NCI-H2107 treated with DMSO at 0.1 percent for 48 hours (cell line): ENCODE data around the gene IL10RB.

Experiments used
- DNase-seq: peaks from one replicate; lab custom pipeline; 2025; ENCODE audit not compliant: unreplicated experiment; lab: John Stamatoyannopoulos, UW

Gene IL10RB

DNA sequence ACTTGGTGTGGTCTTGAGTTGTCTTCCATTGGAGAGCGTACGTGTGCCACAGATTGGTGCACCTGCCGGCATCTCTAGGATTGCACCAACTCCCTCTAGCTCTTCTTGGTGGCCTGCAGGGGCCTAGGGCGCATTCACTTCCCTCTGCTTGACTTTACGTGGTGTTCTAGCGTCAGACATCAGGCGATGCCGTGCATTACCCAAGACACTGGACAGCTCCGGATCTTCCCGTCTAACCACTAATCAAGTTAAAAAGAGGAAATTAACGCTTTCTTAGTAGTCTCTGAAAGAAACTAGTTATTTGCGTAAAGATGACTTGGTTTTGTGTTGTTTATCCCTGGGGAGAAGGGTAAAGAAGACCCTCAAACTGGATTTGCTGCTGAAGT is 510 bp upstream of the IL10RB start:
- no peak for DNase-seq

DNA sequence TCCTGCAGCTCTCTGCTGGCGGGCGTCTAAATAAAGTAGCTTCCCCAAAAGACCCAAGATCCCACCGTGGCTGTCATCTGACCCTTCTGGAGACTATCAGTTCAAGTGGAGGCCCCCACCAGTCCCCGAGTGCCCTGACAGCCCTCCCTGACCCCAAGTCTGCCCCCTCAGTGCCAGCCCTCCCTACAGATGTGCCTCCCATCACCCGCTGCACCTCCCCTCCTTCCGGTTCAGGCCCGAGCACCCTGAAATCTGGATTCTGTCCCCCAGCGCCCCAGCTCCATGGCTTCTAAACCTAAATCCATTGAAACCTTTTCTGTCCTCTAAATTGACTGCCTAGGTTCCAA is 595 bp downstream of the IL10RB start:
- no peak for DNase-seq

DNA sequence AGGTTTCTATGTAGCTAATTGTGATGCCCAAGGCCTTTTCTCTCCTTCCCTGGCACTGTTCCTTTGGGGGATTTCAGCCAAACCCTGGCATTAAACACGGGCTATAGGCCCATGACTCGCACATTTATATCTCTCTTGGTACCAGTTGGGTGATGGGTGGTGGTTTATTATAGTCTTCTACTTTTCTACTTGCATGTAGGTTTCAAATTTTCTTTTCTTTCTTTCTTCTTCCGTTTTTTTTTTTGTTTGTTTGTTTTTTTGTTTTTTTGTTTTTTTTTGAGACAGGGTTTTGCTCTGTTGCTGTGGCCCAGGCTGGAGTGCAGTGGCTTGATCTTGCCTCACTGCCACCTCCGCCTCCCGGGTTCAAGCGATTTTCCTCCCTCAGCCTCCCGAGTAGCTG is 1.1 kb downstream of the IL10RB start:
- no peak for DNase-seq

DNA sequence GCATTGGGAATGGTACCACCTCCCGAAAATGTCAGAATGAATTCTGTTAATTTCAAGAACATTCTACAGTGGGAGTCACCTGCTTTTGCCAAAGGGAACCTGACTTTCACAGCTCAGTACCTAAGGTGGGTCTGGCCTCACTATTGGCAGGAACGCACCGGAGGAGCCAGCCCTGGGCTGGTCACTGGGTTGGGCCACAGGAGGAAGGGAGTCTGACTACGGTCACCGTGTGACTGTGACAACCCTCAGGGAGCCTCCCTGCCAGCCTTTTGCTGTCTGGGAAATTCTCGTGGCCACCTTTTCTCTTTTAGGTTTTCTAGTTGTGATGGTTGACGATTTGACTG is 2.2 kb downstream of the IL10RB start:
- no peak for DNase-seq

DNA sequence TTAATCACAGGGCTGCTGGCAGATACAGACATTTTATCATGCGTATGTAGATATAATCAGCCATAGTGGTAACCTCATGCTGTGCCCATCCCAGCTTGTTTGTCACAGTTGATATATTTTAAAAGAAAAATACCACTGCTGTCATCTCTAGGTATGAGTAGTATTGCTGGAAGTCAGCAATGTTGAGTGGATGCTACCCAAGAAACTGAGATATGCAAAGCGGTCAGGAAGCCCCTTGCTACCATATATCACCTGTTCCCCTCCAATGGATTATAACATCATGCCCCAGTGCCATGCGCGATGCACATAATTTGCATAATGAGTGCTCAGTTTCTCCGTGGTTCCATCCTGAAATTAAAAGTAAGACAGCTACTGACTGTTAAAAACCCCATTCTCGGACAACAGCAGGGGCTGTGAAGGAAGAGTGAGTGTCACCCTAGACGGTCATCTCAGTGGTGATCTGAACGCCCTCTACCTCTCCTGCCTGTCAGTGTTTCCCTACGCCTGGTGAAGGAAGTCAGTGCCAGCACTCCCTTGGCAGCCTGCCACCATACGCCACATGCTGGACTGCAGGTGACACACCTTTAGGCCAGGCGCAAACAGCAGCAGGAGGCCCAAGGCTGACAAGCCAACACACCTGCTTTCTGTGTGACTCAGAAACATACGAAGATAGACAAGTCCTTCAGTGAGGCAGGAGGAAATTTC is 2.7 kb downstream of the IL10RB start:
- DNase-seq = peak; percentile 64

GRCh38 chr21:33270986-33271385 is 4.8 kb downstream of the IL10RB start:
- no peak for DNase-seq

- DNase-seq = no peak
These were observed 6.9 kb downstream of the IL10RB start for GRCh38 chr21:33273044-33273443.

DNA sequence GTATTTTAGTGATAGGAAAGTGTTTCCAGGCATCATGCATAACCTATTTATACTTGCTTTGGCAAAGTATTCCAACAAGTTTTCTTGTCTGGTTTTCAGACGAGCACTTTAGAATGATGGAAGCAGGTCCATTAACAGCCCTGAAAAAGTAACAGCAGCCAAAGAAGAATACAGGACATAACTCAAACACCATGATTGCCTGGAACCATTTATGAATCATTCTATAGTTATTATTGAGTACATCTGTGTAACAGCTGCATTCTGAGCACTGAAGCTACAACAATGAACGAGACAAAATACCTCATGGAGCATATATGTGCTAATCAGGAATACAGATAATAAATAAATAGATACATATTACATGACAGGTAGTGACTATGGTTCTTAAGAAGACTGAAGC is 12.6 kb downstream of the IL10RB start:
- DNase-seq = no peak

- DNase-seq = no peak
These were observed 13.2 kb downstream of the IL10RB start for GRCh38 chr21:33279330-33279820.

- peak; percentile 43 for DNase-seq
These were observed 15.0 kb downstream of the IL10RB start for GRCh38 chr21:33281096-33281652.

GRCh38 chr21:33283203-33283602 is 17.0 kb downstream of the IL10RB start:
- no peak for DNase-seq

DNA sequence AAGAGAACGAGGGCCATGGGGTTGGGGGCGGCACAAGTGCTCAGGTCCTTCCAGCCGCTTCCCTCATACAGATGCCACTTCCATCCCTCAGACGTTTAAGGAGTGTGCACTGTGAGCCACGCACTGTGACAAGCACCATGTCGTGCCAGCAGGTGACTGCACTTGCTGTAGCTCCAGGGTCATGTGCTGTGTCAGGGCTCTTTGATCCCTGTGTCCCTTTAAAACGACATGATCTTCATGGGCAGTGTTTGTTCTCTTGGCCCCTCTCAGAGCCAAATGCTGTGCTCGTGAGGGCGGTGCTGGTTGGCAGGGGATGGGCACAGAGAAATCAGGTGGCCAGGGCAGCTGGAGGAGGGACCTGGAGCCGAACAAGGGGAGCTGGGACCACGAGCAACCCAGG is 19.9 kb downstream of the IL10RB start:
- DNase-seq = no peak

DNA sequence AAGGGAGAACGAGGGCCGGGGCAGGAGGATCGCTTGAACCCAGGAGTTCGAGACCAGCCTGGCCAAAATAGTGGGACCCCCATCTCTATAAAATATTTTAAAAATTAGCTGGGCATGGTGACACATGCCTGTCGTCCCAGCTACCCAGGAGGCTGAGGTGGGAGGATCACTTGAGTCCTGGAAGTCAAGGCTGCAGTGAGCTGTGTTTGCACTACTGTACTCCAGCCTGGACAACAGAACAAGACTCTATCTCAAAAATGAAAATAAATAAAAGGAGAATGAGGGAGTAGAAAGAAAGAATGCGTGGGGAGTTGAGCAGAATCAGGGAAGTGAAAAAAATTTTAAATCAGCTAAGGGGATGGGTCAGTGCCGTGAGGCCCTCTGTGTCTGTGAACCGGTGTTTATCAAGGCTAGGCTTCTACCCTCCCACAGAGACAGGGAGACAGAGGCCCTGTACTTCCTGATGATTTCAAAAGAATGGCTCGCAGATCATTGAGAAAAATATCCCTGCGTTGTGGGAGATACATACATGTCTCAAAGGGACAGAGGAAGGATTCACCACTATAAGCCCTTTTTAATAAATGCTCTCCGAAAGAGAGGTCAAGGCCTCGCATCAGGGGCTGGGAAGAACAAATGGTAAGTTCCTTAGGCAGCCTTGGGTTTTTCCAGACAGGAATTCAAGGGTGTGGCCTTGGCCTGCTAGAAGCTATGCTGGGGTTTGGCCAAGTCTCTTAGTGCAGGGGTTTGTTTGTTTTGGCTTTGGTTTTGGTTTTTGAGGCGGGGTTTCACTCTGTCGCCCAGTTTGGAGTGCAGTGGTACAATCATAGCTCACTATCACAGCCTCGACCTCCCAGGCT is 20.7 kb downstream of the IL10RB start:
- DNase-seq = no peak

- no peak for DNase-seq
These were observed 23.1 kb downstream of the IL10RB start for GRCh38 chr21:33289199-33289819.

- no peak for DNase-seq
These were observed 24.3 kb downstream of the IL10RB start for GRCh38 chr21:33290441-33290840.

DNA sequence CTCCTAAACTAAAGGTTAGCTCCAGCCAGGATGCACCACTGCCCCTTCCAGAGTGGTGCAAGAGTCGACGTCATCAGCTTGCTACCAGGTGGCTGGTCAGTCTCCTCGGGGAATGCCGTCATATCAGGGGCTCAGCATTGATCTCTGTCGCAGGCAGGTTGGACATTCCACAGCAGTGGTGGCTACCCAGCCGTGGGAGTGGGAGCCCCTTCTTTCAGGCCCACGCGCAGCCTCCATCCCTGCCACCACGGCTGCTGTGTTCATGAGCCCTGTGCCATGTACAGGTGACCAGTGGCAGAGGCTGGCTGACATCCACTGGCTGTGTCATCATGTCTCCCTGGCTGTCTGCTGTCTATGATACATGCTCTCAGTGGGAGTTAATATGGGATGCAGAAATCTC is 25.5 kb downstream of the IL10RB start:
- no peak for DNase-seq

GRCh38 chr21:33292724-33293123 is 26.6 kb downstream of the IL10RB start:
- no peak for DNase-seq

- no peak for DNase-seq
These were observed 27.0 kb downstream of the IL10RB start for GRCh38 chr21:33293136-33293535.

DNA sequence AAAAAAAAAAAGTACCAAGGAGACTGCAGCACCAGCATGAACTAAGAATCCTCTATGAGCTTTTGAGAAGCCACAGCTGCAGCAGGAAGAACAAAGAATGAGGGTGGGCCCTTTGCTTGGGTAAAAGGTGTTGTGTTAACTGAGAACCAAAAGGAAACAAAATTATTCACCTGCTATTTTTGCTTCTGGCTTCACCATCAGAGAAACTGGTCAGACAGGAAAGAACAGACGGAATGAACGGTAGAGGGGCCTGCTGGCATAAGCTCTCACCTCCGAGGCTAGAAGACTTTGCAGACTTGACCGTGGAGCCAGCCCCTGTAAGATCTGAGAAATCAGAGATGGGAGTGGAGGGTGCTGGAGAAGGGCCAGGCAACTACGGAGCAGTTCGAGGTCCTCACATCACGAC is 27.6 kb downstream of the IL10RB start:
- DNase-seq = no peak

- DNase-seq = no peak
These were observed 30.0 kb downstream of the IL10RB start for GRCh38 chr21:33296156-33296555.

- no peak for DNase-seq
These were observed 33.1 kb downstream of the IL10RB start for GRCh38 chr21:33299181-33299752.
